Glutamatergic neuron (in vitro differentiated cells): ENCODE data around the gene SNTB2. TPM values are rescaled to one million over a fixed set of nuclear protein-coding genes. Genes with fewer than 3 reads are reported as not detected.
"Not testable (repeated sequence)": the region's sequence is repeated elsewhere in the genome, so short reads cannot be mapped to it uniquely, and the experiment has no call there.

Source experiments
- DNase-seq: peaks from one replicate; pipeline ENCODE4 v3.0.0; 2022
- H3K27ac Mint-ChIP-seq: one replicate; pipeline ENCODE4 v1.8.0; 2020; ENCODE audit warnings: mild to moderate bottlenecking, mixed read lengths, inconsistent platforms; ENCODE audit not compliant: unreplicated experiment
- H3K27me3 Mint-ChIP-seq: one replicate; pipeline ENCODE4 v1.8.0; 2020; ENCODE audit warnings: mild to moderate bottlenecking, moderate library complexity, mixed read lengths, inconsistent platforms; ENCODE audit not compliant: unreplicated experiment
- H3K36me3 Mint-ChIP-seq: one replicate; pipeline ENCODE4 v1.8.0; 2020; ENCODE audit warnings: mild to moderate bottlenecking, mixed read lengths, inconsistent platforms; ENCODE audit not compliant: unreplicated experiment
- H3K4me1 Mint-ChIP-seq: one replicate; pipeline ENCODE4 v1.8.0; 2020; ENCODE audit warnings: mild to moderate bottlenecking, low read depth, mixed read lengths, inconsistent platforms; ENCODE audit not compliant: unreplicated experiment
- H3K4me3 Mint-ChIP-seq: one replicate; pipeline ENCODE4 v1.8.0; 2020; ENCODE audit warnings: mild to moderate bottlenecking, mixed read lengths, inconsistent platforms; ENCODE audit not compliant: unreplicated experiment
- H3K9me3 Mint-ChIP-seq: one replicate; pipeline ENCODE4 v1.8.0; 2020; ENCODE audit warnings: mild to moderate bottlenecking, moderate library complexity, mixed read lengths, inconsistent platforms; ENCODE audit not compliant: unreplicated experiment
- total RNA-seq: library from RNA; stranded (reverse); fragmentation: NEBNext Ultra II Directional; extraction: Animal tissue kit (Norgen Biotek cat#: 25700); gene quantifications from one replicate; pipeline ENCODE4 v1.2.1, GENCODE V29; 2021; ENCODE audit not compliant: unreplicated experiment
- TF ChIP-seq, protein P1 (sequence below): fragments of 200-600 bp; sonication (generic); IDR thresholded peaks from one replicate; pipeline ENCODE4 v1.5.0; 2021; ENCODE audit not compliant: partially characterized antibody, unreplicated experiment

Gene SNTB2
- total RNA-seq, 1 donor from 2014 or later = 26.8 TPM

GRCh38 chr16:69143116-69143515, 43.8 kb upstream of the SNTB2 start:
- Mint-ChIP-seq H3K4me1 (peaks cover 36% of the 10 kb centered on the region), H3K36me3 (peaks cover 4% of the 10 kb centered on the region), H3K4me3 (peak overlapping the region; percentile 9), H3K27ac (peak overlapping the region; percentile 74), H3K27me3 (peaks cover 5% of the 10 kb centered on the region), H3K9me3 (peaks cover 8% of the 10 kb centered on the region)
- TF ChIP-seq, protein P1, sequence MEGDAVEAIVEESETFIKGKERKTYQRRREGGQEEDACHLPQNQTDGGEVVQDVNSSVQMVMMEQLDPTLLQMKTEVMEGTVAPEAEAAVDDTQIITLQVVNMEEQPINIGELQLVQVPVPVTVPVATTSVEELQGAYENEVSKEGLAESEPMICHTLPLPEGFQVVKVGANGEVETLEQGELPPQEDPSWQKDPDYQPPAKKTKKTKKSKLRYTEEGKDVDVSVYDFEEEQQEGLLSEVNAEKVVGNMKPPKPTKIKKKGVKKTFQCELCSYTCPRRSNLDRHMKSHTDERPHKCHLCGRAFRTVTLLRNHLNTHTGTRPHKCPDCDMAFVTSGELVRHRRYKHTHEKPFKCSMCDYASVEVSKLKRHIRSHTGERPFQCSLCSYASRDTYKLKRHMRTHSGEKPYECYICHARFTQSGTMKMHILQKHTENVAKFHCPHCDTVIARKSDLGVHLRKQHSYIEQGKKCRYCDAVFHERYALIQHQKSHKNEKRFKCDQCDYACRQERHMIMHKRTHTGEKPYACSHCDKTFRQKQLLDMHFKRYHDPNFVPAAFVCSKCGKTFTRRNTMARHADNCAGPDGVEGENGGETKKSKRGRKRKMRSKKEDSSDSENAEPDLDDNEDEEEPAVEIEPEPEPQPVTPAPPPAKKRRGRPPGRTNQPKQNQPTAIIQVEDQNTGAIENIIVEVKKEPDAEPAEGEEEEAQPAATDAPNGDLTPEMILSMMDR = peak; percentile 39
- peak; percentile 55 for DNase-seq

DNA sequence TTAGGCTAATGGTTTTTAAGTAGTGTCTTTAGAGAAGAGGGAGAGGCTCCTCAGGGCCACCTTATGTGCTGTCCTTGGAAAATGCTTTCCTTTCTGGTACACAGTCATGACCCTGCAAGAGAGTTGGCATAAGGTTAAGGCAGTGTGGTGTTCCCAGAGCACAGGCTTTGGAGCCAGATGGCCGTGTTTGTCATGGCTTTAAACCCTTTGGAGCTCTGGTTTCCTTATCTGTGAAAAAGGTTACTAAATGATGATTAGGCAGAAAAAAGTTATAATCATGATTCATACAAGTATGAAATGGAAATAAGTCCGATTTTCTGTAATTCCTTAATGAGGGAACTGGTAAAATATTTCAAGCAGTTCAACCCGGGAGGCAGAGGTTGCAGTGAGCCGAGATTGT, 41.3 kb upstream of the SNTB2 start:
- H3K9me3 Mint-ChIP-seq = peaks cover 8% of the 10 kb centered on the region
- H3K4me1 Mint-ChIP-seq = peaks cover 33% of the 10 kb centered on the region
- peaks cover 5% of the 10 kb centered on the region for H3K27me3 Mint-ChIP-seq
- TF ChIP-seq, protein P1 = no peak
- peak overlapping the region; percentile 91 for H3K27ac Mint-ChIP-seq
- no peak for DNase-seq
- H3K4me3 Mint-ChIP-seq = peak overlapping the region; percentile 42
- H3K36me3 Mint-ChIP-seq = peaks cover 4% of the 10 kb centered on the region

DNA sequence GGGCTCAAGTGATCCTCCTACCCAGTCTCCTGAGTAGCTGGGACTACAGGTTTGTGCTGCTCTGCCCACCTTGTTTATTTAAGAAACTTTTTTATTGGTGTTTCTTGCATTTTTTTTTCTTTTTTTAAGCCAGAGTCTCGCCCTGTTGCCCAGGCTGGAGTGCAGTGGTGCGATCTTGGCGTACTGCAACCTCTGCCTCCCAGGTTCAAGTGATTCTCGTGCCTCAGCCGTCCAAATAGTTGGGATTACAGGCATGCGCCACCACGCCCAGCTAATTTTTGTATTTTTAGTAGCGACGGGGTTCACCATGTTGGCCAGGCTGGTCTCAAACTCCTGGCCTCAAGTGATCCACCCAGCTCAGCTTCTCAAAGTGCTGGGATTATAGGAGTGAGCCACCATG, 37.3 kb upstream of the SNTB2 start:
- H3K4me3 Mint-ChIP-seq, H3K36me3 Mint-ChIP-seq, H3K27me3 Mint-ChIP-seq, H3K9me3 Mint-ChIP-seq, H3K27ac Mint-ChIP-seq, H3K4me1 Mint-ChIP-seq, DNase-seq: not testable (repeated sequence)

GRCh38 chr16:69150146-69150865, 36.7 kb upstream of the SNTB2 start:
- Mint-ChIP-seq H3K4me1 (peaks cover 8% of the 10 kb centered on the region), H3K9me3 (peaks cover 4% of the 10 kb centered on the region), H3K27me3 (peaks cover 5% of the 10 kb centered on the region), H3K4me3 (peak overlapping the region; percentile 34), H3K27ac (no peak overlapping the region), H3K36me3 (no peaks in the 10 kb centered on the region)
- DNase-seq = peak; percentile 42
- TF ChIP-seq, protein P1 = peak; percentile 77

DNA sequence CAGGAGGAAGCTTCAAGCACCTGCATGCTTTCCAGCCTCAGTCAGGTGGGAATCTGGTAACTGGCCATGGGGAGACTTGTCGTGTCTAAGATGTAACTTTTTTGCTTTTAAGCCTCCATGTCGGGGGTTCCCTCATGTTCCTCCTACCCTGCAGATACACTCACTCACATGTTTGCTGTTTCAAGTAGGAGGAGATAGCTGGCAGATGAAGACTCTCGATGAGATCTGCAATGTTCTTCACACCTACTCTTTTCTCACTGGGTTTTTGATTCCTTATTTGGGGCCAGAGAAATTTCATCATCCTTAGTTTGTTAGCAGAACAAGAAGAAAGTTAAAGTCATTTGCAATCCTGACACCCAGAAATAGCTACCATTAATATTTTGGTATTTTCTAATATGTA, 29.8 kb upstream of the SNTB2 start:
- Mint-ChIP-seq H3K4me3 (no peak overlapping the region), H3K36me3 (no peaks in the 10 kb centered on the region), H3K27me3 (peaks cover 3% of the 10 kb centered on the region), H3K9me3 (peaks cover 2% of the 10 kb centered on the region), H3K27ac (no peak overlapping the region), H3K4me1 (no peaks in the 10 kb centered on the region)
- no peak for DNase-seq
- TF ChIP-seq, protein P1 = no peak
